Trophoblast cell (in vitro differentiated cells and primary cell): ENCODE data around the gene IL1R1.

Experiments used
- DNase-seq, 2 donors: peaks; one replicate each; pipeline ENCODE4 v3.0.0-alpha.2; 2016
- H2AFZ ChIP-seq: 2 replicates; pipeline ENCODE4 v1.6.1; 2013; ENCODE audit warnings: low read length, moderate library complexity, mild to moderate bottlenecking; ENCODE audit not compliant: insufficient read depth, poor library complexity
- H2AK5ac ChIP-seq: 2 replicates; pipeline ENCODE4 v1.6.1; 2013; ENCODE audit warnings: mild to moderate bottlenecking, low read length
- H2BK120ac ChIP-seq: 2 replicates; pipeline ENCODE4 v1.6.1; 2013; ENCODE audit warnings: low read length, mild to moderate bottlenecking, moderate library complexity; ENCODE audit not compliant: insufficient read depth, poor library complexity
- H2BK12ac ChIP-seq: 2 replicates; pipeline ENCODE4 v1.6.1; 2013; ENCODE audit warnings: mild to moderate bottlenecking, low read length, moderate library complexity
- H2BK5ac ChIP-seq: 2 replicates; pipeline ENCODE4 v1.6.1; 2013; ENCODE audit warnings: low read length, low read depth, moderate library complexity, mild to moderate bottlenecking; ENCODE audit not compliant: poor library complexity
- H3K14ac ChIP-seq: 2 replicates; pipeline ENCODE4 v1.6.1; 2013; ENCODE audit warnings: mild to moderate bottlenecking, low read length
- H3K18ac ChIP-seq: 2 replicates; pipeline ENCODE4 v1.6.1; 2013; ENCODE audit warnings: mild to moderate bottlenecking, low read length
- H3K23ac ChIP-seq: 2 replicates; pipeline ENCODE4 v1.6.1; 2013; ENCODE audit warnings: low read length
- H3K27ac ChIP-seq: 2 replicates; pipeline ENCODE4 v1.5.1; 2013; ENCODE audit warnings: low read depth, mild to moderate bottlenecking, inconsistent platforms, low read length, moderate library complexity
- H3K27me3 ChIP-seq: 2 replicates; pipeline ENCODE4 v1.6.1; 2013; ENCODE audit warnings: inconsistent platforms, mild to moderate bottlenecking, low read length, moderate library complexity; ENCODE audit not compliant: insufficient read depth
- H3K36me3 ChIP-seq, 2 experiments: 1 replicate in 1 of 2; 2 replicates in 1 of 2; pipeline ENCODE4 v1.6.1; 2013; ENCODE audit warnings: low read length in 2 of 2, mild to moderate bottlenecking in 2 of 2, moderate library complexity in 1 of 2; ENCODE audit not compliant: insufficient read depth in 2 of 2, control insufficient read depth in 1 of 2
- H3K4ac ChIP-seq: 2 replicates; pipeline ENCODE4 v1.6.1; 2013; ENCODE audit warnings: low read depth, mild to moderate bottlenecking, low read length, moderate library complexity
- H3K4me1 ChIP-seq, 2 experiments: 1 replicate in 1 of 2; 2 replicates in 1 of 2; pipeline ENCODE4 v1.6.1; 2013; ENCODE audit warnings: low read length in 2 of 2, mild to moderate bottlenecking in 2 of 2, moderate library complexity in 1 of 2; ENCODE audit not compliant: insufficient read depth in 2 of 2, control insufficient read depth in 1 of 2
- H3K4me2 ChIP-seq: 2 replicates; pipeline ENCODE4 v1.6.1; 2013; ENCODE audit warnings: inconsistent platforms, mild to moderate bottlenecking, low read length, moderate library complexity
- H3K4me3 ChIP-seq: 2 replicates; pipeline ENCODE4 v1.5.1; 2013; ENCODE audit warnings: mild to moderate bottlenecking, low read depth, low read length, inconsistent platforms
- H3K79me1 ChIP-seq: one replicate; pipeline ENCODE4 v1.6.1; 2013; ENCODE audit warnings: low read length
- H3K79me2 ChIP-seq: 2 replicates; pipeline ENCODE4 v1.6.1; 2013; ENCODE audit warnings: low read length, mild to moderate bottlenecking; ENCODE audit not compliant: control insufficient read depth, insufficient read depth, poor library complexity
- H3K9ac ChIP-seq: 2 replicates; pipeline ENCODE4 v1.6.1; 2013; ENCODE audit warnings: mild to moderate bottlenecking, low read length
- H3K9me3 ChIP-seq: 2 replicates; pipeline ENCODE4 v1.6.1; 2013; ENCODE audit warnings: low read depth, mild to moderate bottlenecking, control low read depth, inconsistent platforms, low read length; ENCODE audit not compliant: insufficient read depth
- H4K12ac ChIP-seq: 2 replicates; pipeline ENCODE4 v1.6.1; 2013; ENCODE audit warnings: low read depth, mild to moderate bottlenecking, low read length, moderate library complexity
- H4K8ac ChIP-seq: 2 replicates; pipeline ENCODE4 v1.6.1; 2013; ENCODE audit warnings: low read depth, mild to moderate bottlenecking, low read length, moderate library complexity
- H4K91ac ChIP-seq: one replicate; pipeline ENCODE4 v1.6.1; 2013; ENCODE audit warnings: low read depth, mild to moderate bottlenecking, low read length, moderate library complexity
- WGBS: extraction: QIAGEN DNeasy Blood & Tissue Kit; methylation state at CpG from one replicate; pipeline ENCODE4 v1.1.7; 2013; ENCODE audit warnings: missing lambda C conversion rate; ENCODE audit not compliant: insufficient read length, insufficient coverage; ENCODE audit errors: extremely low coverage; 5-methylcytosine and 5-hydroxymethylcytosine counted together

IL1R1 gene

GRCh38 chr2:102112692-102113665 lies 29.6 kb upstream of the IL1R1 start:
- WGBS = no CpG with 5 or more reads among the region's 10 CpGs
- Histone ChIP-seq H2BK120ac (no peak overlapping the region), H3K4me1 (peaks cover 4 to 10% of the 10 kb centered on the region in 2 experiments), H3K27me3 (no peaks in the 10 kb centered on the region), H4K8ac (no peak overlapping the region), H3K9ac (no peak overlapping the region), H2AK5ac (no peak overlapping the region), H3K14ac (peak overlapping the region; percentile 58), H3K4me2 (no peak overlapping the region), H3K79me2 (no peaks in the 10 kb centered on the region), H3K27ac (no peak overlapping the region), H3K4ac (no peak overlapping the region), H2AFZ (no peak overlapping the region), H3K79me1 (peaks cover 8% of the 10 kb centered on the region), H3K36me3 (no peaks in the 10 kb centered on the region), H2BK12ac (peak overlapping the region; percentile 71), H3K18ac (no peak overlapping the region), H4K91ac (peak overlapping the region; percentile 23), H2BK5ac (no peak overlapping the region), H3K4me3 (no peak overlapping the region), H3K9me3 (no peaks in the 10 kb centered on the region), H3K23ac (no peak overlapping the region), H4K12ac (no peak overlapping the region)
- DNase-seq = no peak

- H3K14ac ChIP-seq = no peak overlapping the region
- H3K18ac ChIP-seq = no peak overlapping the region
- H3K27me3 ChIP-seq = no peaks in the 10 kb centered on the region
- H3K27ac ChIP-seq = no peak overlapping the region
- WGBS = no CpG with 5 or more reads among the region's 6 CpGs
- H2BK5ac ChIP-seq = no peak overlapping the region
- no peak overlapping the region for H2BK120ac ChIP-seq
- no peak overlapping the region for H3K4me3 ChIP-seq
- H3K9me3 ChIP-seq = no peaks in the 10 kb centered on the region
- no peak overlapping the region for H2BK12ac ChIP-seq
- no peak overlapping the region for H3K4ac ChIP-seq
- H3K4me1 ChIP-seq = peaks cover 4 to 10% of the 10 kb centered on the region in 2 experiments
- peaks cover 8% of the 10 kb centered on the region for H3K79me1 ChIP-seq
- H3K36me3 ChIP-seq = no peaks in the 10 kb centered on the region
- no peak overlapping the region for H3K23ac ChIP-seq
- no peak overlapping the region for H3K9ac ChIP-seq
- no peak overlapping the region for H4K91ac ChIP-seq
- peak in 1 of 2 donors; percentile 66 for DNase-seq
- H2AK5ac ChIP-seq = no peak overlapping the region
- no peak overlapping the region for H4K8ac ChIP-seq
- no peaks in the 10 kb centered on the region for H3K79me2 ChIP-seq
- no peak overlapping the region for H3K4me2 ChIP-seq
- H2AFZ ChIP-seq = no peak overlapping the region
- no peak overlapping the region for H4K12ac ChIP-seq
Observed at GRCh38 chr2:102114290-102114721, 28.2 kb upstream of the IL1R1 start.

- no peak overlapping the region for H3K9ac ChIP-seq
- no peaks in the 10 kb centered on the region for H3K79me2 ChIP-seq
- H2AFZ ChIP-seq = no peak overlapping the region
- no peaks in the 10 kb centered on the region for H3K36me3 ChIP-seq
- no peak overlapping the region for H3K18ac ChIP-seq
- no peak overlapping the region for H4K91ac ChIP-seq
- H3K79me1 ChIP-seq = peaks cover 8% of the 10 kb centered on the region
- no peak overlapping the region for H2BK12ac ChIP-seq
- no CpG with 5 or more reads among the region's 5 CpGs for WGBS
- H3K27me3 ChIP-seq = no peaks in the 10 kb centered on the region
- no peak overlapping the region for H4K8ac ChIP-seq
- no peak overlapping the region for H3K4ac ChIP-seq
- no peak overlapping the region for H3K4me3 ChIP-seq
- H4K12ac ChIP-seq = no peak overlapping the region
- DNase-seq = peak in 1 of 2 donors; percentile 37
- no peak overlapping the region for H2AK5ac ChIP-seq
- H2BK5ac ChIP-seq = no peak overlapping the region
- no peaks in the 10 kb centered on the region for H3K9me3 ChIP-seq
- no peak overlapping the region for H3K27ac ChIP-seq
- no peak overlapping the region for H3K4me2 ChIP-seq
- H3K14ac ChIP-seq = no peak overlapping the region
- H3K4me1 ChIP-seq = peaks cover 4 to 10% of the 10 kb centered on the region in 2 experiments
- no peak overlapping the region for H3K23ac ChIP-seq
- peak overlapping the region; percentile 58 for H2BK120ac ChIP-seq
Observed at GRCh38 chr2:102114851-102115497, 27.6 kb upstream of the IL1R1 start.

- Histone ChIP-seq H3K9me3 (no peaks in the 10 kb centered on the region), H3K18ac (no peak overlapping the region), H2AFZ (no peak overlapping the region), H3K23ac (no peak overlapping the region), H3K14ac (no peak overlapping the region), H2BK5ac (no peak overlapping the region), H4K91ac (no peak overlapping the region), H2BK120ac (no peak overlapping the region), H4K8ac (no peak overlapping the region), H3K4me1 (peaks cover 3 to 5% of the 10 kb centered on the region in 2 experiments), H3K36me3 (no peaks in the 10 kb centered on the region), H2AK5ac (no peak overlapping the region), H3K27ac (no peak overlapping the region), H4K12ac (no peak overlapping the region), H2BK12ac (no peak overlapping the region), H3K79me2 (no peaks in the 10 kb centered on the region), H3K4ac (no peak overlapping the region), H3K4me2 (no peak overlapping the region), H3K79me1 (peaks cover 8% of the 10 kb centered on the region), H3K9ac (no peak overlapping the region), H3K27me3 (no peaks in the 10 kb centered on the region), H3K4me3 (no peak overlapping the region)
- no peak for DNase-seq
- WGBS = no CpG with 5 or more reads among the region's 8 CpGs
Observed at GRCh38 chr2:102116630-102117471, 25.7 kb upstream of the IL1R1 start.
